Uterus (tissue), 2 donors: ENCODE data around the gene AMACR.

ENCODE experiments used
- CTCF ChIP-seq, 4 experiments: fragments of 200-600 bp in 2 of 4; fragments of 450-650 bp in 2 of 4; sonication (generic) in 2 of 4; IDR thresholded peaks; one replicate each; pipeline ENCODE4 v1.5.1; 2016 to 2019; ENCODE audit warnings: antibody characterized with exemption in 4 of 4, mild to moderate bottlenecking in 2 of 4, moderate library complexity in 1 of 4
- POLR2A ChIP-seq, 2 donors: fragments of 450-650 bp; IDR thresholded peaks; one replicate each; pipeline ENCODE4 v1.6.1; 2016; ENCODE audit warnings: antibody characterized with exemption in 2 of 2, mild to moderate bottlenecking in 1 of 2, moderate library complexity in 1 of 2

- TF ChIP-seq POLR2A (IDR thresholded peaks at IDR 0.05) (no peak), CTCF (IDR thresholded peaks at IDR 0.05) (no peak)
Measured at GRCh38 chr5:34016750-34017149, 8.9 kb upstream of the AMACR start.
